Prostate gland (tissue), 1 donor: Measurements from ENCODE around the gene DLGAP1.

Experiments used
- POLR2A ChIP-seq: fragments of 450-650 bp; IDR thresholded peaks from one replicate; pipeline ENCODE4 v1.6.1; 2016; ENCODE audit warnings: antibody characterized with exemption, mild to moderate bottlenecking
- POLR2AphosphoS5 ChIP-seq: sonication (generic); formaldehyde crosslinking; IDR thresholded peaks from one replicate; pipeline ENCODE4 v1.6.1; 2017; ENCODE audit warnings: antibody characterized with exemption

DNA sequence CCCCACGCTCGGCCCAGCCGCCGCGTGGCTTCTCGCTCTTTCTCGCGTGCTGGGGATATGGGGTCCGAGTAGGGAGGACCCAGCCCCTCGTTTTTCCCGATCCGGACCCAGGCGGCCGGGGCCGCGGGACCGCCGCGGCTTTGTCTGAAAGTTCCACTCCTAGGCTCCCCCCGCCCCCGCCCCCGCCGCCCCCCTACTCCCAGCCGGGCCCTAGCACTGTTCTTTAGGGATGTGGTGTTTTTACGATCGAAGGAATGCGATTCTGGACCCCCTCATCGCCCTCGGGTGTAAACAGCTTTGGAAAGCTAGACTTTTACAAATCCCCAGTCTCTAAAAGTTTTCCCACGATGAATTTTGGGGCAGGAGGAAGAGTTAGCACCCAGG, 1004.3 kb downstream of the DLGAP1 start:
- TF ChIP-seq POLR2A (no peak), POLR2AphosphoS5 (no peak)
